ENCODE measurements around the gene PCDHGC3. TPM values are rescaled to one million over a fixed set of nuclear protein-coding genes. Genes with fewer than 3 reads are reported as not detected.

The PCDHGC3 gene
- total and polyA plus RNA-seq, 9 of the 15 experiments (the other 6 are each of a cell fraction or from before 2014, with no cell fraction given) = 0.07 TPM; not detected in 8

DNA sequence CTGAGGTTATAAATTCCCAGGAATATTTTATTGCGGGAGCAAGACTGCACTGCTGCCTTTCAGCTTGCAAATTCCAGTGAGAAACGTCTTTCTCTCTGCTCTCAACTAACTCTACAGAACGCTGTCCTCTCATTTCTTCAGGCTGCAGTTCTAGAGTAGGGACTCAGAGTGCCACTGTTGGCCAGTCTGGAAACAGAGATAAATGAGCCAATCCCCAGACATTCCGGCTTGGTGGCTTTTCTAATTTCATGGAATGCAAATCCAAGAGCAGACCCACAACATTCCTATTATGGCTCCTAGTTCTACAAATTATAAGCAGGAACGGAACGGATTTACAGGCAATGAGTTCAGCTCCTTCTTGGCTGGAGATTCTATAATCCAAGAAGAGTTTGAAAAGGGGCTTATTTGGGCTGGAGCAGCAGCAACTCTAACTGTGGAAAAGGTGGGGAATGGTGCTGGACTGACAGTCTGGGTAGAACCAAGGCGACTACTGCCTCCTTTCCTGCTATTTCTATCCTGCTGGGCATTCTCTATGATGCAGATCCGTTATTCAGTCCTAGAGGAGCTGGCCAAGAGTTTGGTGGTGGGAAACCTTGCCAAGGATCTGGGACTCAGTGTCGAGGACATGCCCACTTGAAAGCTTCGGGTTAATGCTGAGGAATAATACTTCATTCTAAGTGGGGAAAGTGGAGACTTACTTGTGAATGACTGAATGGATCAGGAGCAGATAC lies 36.2 kb upstream of the PCDHGC3 start (continued):
- no peak for TF ChIP-seq ZBTB1 (CRISPR knock-in tag; IDR thresholded peaks at IDR 0.05; ENCODE audit: borderline replicate concordance, low read depth)
- TF ChIP-seq YY1 (IDR thresholded peaks at IDR 0.05; ENCODE audit: borderline replicate concordance in 1 of 3, control insufficient read depth in 1 of 3, extremely low read depth in 1 of 3, insufficient read depth in 3 of 3, insufficient read length in 1 of 3, insufficient replicate concordance in 2 of 3, low read depth in 1 of 3, low read length in 2 of 3) = no peak
- no peak for TF ChIP-seq ZNF436 (CRISPR knock-in tag; IDR thresholded peaks at IDR 0.05)
- no peak for TF ChIP-seq ZNF830 (CRISPR knock-in tag; IDR thresholded peaks at IDR 0.05)
- no peak for TF ChIP-seq MCM2 (IDR thresholded peaks at IDR 0.05; ENCODE audit: low read depth)
- TF ChIP-seq, protein P1, sequence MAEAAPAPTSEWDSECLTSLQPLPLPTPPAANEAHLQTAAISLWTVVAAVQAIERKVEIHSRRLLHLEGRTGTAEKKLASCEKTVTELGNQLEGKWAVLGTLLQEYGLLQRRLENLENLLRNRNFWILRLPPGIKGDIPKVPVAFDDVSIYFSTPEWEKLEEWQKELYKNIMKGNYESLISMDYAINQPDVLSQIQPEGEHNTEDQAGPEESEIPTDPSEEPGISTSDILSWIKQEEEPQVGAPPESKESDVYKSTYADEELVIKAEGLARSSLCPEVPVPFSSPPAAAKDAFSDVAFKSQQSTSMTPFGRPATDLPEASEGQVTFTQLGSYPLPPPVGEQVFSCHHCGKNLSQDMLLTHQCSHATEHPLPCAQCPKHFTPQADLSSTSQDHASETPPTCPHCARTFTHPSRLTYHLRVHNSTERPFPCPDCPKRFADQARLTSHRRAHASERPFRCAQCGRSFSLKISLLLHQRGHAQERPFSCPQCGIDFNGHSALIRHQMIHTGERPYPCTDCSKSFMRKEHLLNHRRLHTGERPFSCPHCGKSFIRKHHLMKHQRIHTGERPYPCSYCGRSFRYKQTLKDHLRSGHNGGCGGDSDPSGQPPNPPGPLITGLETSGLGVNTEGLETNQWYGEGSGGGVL (CRISPR knock-in tag; IDR thresholded peaks at IDR 0.05) = no peak
- TF ChIP-seq RNF2 (IDR thresholded peaks at IDR 0.05) = no peak
- TF ChIP-seq, protein P2, sequence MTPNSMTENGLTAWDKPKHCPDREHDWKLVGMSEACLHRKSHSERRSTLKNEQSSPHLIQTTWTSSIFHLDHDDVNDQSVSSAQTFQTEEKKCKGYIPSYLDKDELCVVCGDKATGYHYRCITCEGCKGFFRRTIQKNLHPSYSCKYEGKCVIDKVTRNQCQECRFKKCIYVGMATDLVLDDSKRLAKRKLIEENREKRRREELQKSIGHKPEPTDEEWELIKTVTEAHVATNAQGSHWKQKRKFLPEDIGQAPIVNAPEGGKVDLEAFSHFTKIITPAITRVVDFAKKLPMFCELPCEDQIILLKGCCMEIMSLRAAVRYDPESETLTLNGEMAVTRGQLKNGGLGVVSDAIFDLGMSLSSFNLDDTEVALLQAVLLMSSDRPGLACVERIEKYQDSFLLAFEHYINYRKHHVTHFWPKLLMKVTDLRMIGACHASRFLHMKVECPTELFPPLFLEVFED (CRISPR knock-in tag; conservative IDR thresholded peaks at IDR 0.05) = no peak
